GM20000 (cell line): Measurements from ENCODE around the gene NRSN2.

ENCODE experiments used
- DNase-seq: peaks from one replicate; pipeline ENCODE4 v3.0.0; 2012; ENCODE audit warnings: low spot score
- TF ChIP-seq, protein P1 (sequence below): IDR thresholded peaks from 2 replicates; pipeline ENCODE4 v1.5.1; 2012; ENCODE audit warnings: mild to moderate bottlenecking, control low read depth; ENCODE audit errors: extremely low read depth, missing control alignments

Gene NRSN2

GRCh38 chr20:308427-309038, 38.4 kb upstream of the NRSN2 start:
- TF ChIP-seq, protein P1, sequence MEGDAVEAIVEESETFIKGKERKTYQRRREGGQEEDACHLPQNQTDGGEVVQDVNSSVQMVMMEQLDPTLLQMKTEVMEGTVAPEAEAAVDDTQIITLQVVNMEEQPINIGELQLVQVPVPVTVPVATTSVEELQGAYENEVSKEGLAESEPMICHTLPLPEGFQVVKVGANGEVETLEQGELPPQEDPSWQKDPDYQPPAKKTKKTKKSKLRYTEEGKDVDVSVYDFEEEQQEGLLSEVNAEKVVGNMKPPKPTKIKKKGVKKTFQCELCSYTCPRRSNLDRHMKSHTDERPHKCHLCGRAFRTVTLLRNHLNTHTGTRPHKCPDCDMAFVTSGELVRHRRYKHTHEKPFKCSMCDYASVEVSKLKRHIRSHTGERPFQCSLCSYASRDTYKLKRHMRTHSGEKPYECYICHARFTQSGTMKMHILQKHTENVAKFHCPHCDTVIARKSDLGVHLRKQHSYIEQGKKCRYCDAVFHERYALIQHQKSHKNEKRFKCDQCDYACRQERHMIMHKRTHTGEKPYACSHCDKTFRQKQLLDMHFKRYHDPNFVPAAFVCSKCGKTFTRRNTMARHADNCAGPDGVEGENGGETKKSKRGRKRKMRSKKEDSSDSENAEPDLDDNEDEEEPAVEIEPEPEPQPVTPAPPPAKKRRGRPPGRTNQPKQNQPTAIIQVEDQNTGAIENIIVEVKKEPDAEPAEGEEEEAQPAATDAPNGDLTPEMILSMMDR, result no peak
- DNase-seq, result no peak

- DNase-seq, result no peak
- TF ChIP-seq, protein P1, result no peak
Observed at GRCh38 chr20:309306-309840, 37.5 kb upstream of the NRSN2 start.

DNA sequence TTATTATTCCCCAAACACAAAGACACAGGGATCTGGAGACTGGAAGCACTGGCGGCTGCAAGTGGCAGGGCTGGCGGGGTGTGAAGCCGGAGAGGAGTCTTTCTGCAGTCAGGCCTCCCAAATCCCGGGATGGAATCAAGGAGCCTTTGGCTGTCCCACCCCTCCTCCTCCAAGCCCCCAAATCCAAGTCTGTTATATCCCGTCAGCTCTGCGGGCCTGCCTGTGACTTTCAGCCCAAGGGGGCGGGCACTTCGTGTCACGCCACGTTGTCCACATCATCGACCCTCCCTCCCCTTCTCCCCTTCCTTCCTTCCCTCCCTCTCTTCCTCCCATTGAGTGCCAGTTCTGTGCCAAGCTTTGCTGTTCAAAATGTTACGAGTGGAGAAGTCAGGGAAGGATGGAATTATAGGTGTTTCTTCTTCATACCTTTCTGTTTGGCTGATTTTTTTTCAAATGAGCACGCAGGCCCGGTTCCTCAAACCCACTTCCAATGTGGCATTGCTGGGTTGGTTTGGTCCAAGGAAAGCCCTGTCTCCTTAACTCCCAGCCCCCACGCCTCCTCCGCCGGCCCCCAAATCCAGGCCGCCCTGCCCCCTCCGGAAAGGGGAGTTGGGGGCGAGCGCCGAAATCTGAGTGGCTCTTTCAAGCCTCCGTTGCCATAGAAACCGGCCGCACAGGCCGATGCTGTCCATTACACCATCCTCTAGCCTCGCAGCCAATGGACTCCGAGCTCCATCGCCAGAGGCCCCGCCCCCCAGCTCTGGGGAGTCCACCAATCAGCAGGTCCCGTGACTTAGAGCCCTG, 36.9 kb upstream of the NRSN2 start:
- DNase-seq, result peak; percentile 91
- TF ChIP-seq, protein P1, result no peak

DNA sequence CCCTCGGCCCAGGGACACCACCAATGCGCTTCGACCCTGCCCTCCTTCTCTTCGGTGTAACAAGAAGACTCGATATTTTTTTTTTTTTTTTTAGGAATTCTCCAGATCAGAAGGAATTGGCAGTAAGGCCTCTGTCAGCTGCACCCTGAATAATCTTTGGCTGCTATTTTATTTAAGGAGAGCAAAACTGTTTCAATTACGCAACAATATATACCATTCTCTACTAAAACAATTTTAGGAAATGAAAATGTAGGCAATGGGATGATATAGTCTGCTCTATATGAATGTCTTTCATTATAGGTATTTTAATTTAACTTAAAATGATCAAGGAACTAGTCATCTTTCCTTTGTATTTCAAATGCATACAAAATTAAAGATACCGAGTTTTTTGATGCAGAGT, 36.3 kb upstream of the NRSN2 start:
- no peak for DNase-seq
- TF ChIP-seq, protein P1, result no peak

DNA sequence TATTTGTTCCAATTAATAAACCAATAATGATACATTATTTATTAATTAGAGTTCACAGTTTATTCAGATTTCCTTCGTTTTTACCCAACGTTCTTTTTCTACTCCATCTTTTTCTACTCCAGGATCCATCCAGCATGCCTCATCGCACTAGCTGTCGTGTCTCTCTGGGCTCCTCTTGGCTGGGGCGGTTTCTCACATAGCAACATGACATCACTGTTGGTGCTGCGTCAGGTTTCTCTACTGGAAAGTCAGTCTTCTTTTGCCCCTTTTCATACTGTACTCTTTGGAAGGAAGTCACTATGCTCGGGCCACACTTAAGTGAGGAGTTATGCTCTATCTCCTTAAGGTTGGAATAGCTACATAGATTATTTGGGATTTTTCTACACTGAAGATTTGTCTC, 35.3 kb upstream of the NRSN2 start:
- TF ChIP-seq, protein P1, result no peak
- DNase-seq, result no peak

- no peak for DNase-seq
- TF ChIP-seq, protein P1, result no peak
Observed at GRCh38 chr20:312067-312466, 34.8 kb upstream of the NRSN2 start.

- no peak for DNase-seq
- TF ChIP-seq, protein P1, result no peak
Observed at GRCh38 chr20:312866-313265, 34.0 kb upstream of the NRSN2 start.
